OCI-LY1 (cell line): ENCODE measurements around the gene UQCR11.
A peak's percentile ranks its signal among the peaks of the same experiment; 100 is the strongest.

Experiments
- H2AFZ ChIP-seq: fragments of 200-600 bp; sonication (generic), shearing (Covaris generic); 2 replicates; pipeline ENCODE4 v1.6.0; 2014; ENCODE audit warnings: antibody characterized with exemption, mild to moderate bottlenecking, low read length
- H3F3A ChIP-seq: fragments of 200-600 bp; sonication (generic), shearing (Covaris generic); 2 replicates; pipeline ENCODE4 v1.6.0; 2014; ENCODE audit warnings: mild to moderate bottlenecking, antibody characterized with exemption, low read length, moderate library complexity; ENCODE audit not compliant: insufficient read depth
- H3K27ac ChIP-seq: fragments of 200-600 bp; sonication (generic); 2 replicates; pipeline ENCODE4 v1.5.1; 2014; ENCODE audit warnings: low read length, mixed run types, mild to moderate bottlenecking, low read depth; ENCODE audit not compliant: poor library complexity, severe bottlenecking
- H3K27me3 ChIP-seq: fragments of 200-600 bp; sonication (generic); 2 replicates; pipeline ENCODE4 v1.6.0; 2014; ENCODE audit warnings: antibody characterized with exemption, mild to moderate bottlenecking, low read length, moderate library complexity; ENCODE audit not compliant: insufficient read depth
- H3K36me3 ChIP-seq: fragments of 200-600 bp; sonication (generic); 2 replicates; pipeline ENCODE4 v1.6.1; 2014; ENCODE audit warnings: mild to moderate bottlenecking, antibody characterized with exemption, low read length, moderate library complexity, mixed read lengths; ENCODE audit not compliant: insufficient read depth
- H3K4me1 ChIP-seq: fragments of 200-600 bp; sonication (generic); 2 replicates; pipeline ENCODE4 v1.5.1; 2014; ENCODE audit warnings: mild to moderate bottlenecking, low read length, moderate library complexity; ENCODE audit not compliant: insufficient read depth, severe bottlenecking
- H3K4me2 ChIP-seq: fragments of 200-600 bp; sonication (generic), shearing (Covaris generic); 2 replicates; pipeline ENCODE4 v1.6.1; 2014; ENCODE audit warnings: low read length
- H3K4me3 ChIP-seq: fragments of 200-600 bp; sonication (generic); 2 replicates; pipeline ENCODE4 v1.5.1; 2014; ENCODE audit warnings: low read length, low read depth, mild to moderate bottlenecking, mixed read lengths; ENCODE audit not compliant: poor library complexity, severe bottlenecking
- H3K79me2 ChIP-seq: fragments of 200-600 bp; shearing (Covaris generic); 2 replicates; pipeline ENCODE4 v1.6.1; 2016; ENCODE audit warnings: mixed run types, low read length, mixed read lengths; ENCODE audit not compliant: insufficient read depth
- H3K9ac ChIP-seq: fragments of 200-600 bp; sonication (generic), shearing (Covaris generic); 2 replicates; pipeline ENCODE4 v1.6.1; 2014; ENCODE audit warnings: mild to moderate bottlenecking, low read length, mixed read lengths
- H3K9me2 ChIP-seq: fragments of 200-600 bp; sonication (generic), shearing (Covaris generic); 2 replicates; pipeline ENCODE4 v1.6.1; 2014; ENCODE audit warnings: low read depth, mild to moderate bottlenecking, low read length, mixed read lengths
- H3K9me3 ChIP-seq: fragments of 200-600 bp; shearing (Covaris generic); 2 replicates; pipeline ENCODE4 v1.6.1; 2014; ENCODE audit warnings: low read length, mixed read lengths
- H4K20me1 ChIP-seq: fragments of 200-600 bp; sonication (generic), shearing (Covaris generic); 2 replicates; pipeline ENCODE4 v1.6.0; 2016; ENCODE audit warnings: mild to moderate bottlenecking, low read length; ENCODE audit not compliant: insufficient read depth
- CTCF ChIP-seq: fragments of 200-600 bp; sonication (generic), shearing (Covaris generic); IDR thresholded peaks from 2 replicates; pipeline ENCODE4 v1.5.1; 2017; ENCODE audit warnings: mild to moderate bottlenecking, antibody characterized with exemption, low read length, moderate library complexity, mixed read lengths
- EZH2 ChIP-seq: fragments of 200-600 bp; sonication (generic), shearing (Covaris generic); IDR thresholded peaks from 2 replicates; pipeline ENCODE4 v1.8.0; 2017; ENCODE audit warnings: borderline replicate concordance, mixed run types, mild to moderate bottlenecking, antibody characterized with exemption, low read length, moderate library complexity, mixed read lengths

The UQCR11 gene

GRCh38 chr19:1601613-1602064 lies 3.6 kb downstream of the UQCR11 start:
- Histone ChIP-seq H3F3A (no peaks in the 10 kb centered on the region), H3K36me3 (peaks cover 57% of the 10 kb centered on the region), H4K20me1 (no peaks in the 10 kb centered on the region), H3K4me3 (no peak overlapping the region), H3K27me3 (no peaks in the 10 kb centered on the region), H3K9me3 (no peaks in the 10 kb centered on the region), H3K9ac (no peak overlapping the region), H3K4me2 (no peak overlapping the region), H3K9me2 (no peaks in the 10 kb centered on the region), H3K79me2 (peaks cover 38% of the 10 kb centered on the region), H3K4me1 (peaks cover 42% of the 10 kb centered on the region), H3K27ac (no peak overlapping the region), H2AFZ (no peak overlapping the region)
- no peak for TF ChIP-seq EZH2
- TF ChIP-seq CTCF: peak; percentile 21; the same call in 1 of the 2 replicates

- 0 out of 2 replicates have a peak, but pooled peaks cover 4% of the 10 kb centered on the region for H3F3A ChIP-seq
- H4K20me1 ChIP-seq: no peaks in the 10 kb centered on the region
- no peaks in the 10 kb centered on the region for H3K9me3 ChIP-seq
- no peak overlapping the region for H3K9ac ChIP-seq
- H3K4me2 ChIP-seq: no peak overlapping the region
- no peak overlapping the region for H3K4me3 ChIP-seq
- peaks cover 66% of the 10 kb centered on the region for H3K36me3 ChIP-seq
- no peaks in the 10 kb centered on the region for H3K27me3 ChIP-seq
- peaks cover 33% of the 10 kb centered on the region for H3K79me2 ChIP-seq
- no peak overlapping the region for H3K27ac ChIP-seq
- peaks cover 28% of the 10 kb centered on the region for H3K4me1 ChIP-seq
- no peaks in the 10 kb centered on the region for H3K9me2 ChIP-seq
- no peak overlapping the region for H2AFZ ChIP-seq
- no peak for TF ChIP-seq CTCF
- no peak for TF ChIP-seq EZH2
Observed at GRCh38 chr19:1599460-1599846, 5.8 kb downstream of the UQCR11 start.

- no peaks in the 10 kb centered on the region for H3K27me3 ChIP-seq
- no peak overlapping the region for H3K9ac ChIP-seq
- H3K36me3 ChIP-seq: peaks cover 66% of the 10 kb centered on the region
- H2AFZ ChIP-seq: no peak overlapping the region
- 0 out of 2 replicates have a peak, but pooled peaks cover 4% of the 10 kb centered on the region for H3F3A ChIP-seq
- H4K20me1 ChIP-seq: no peaks in the 10 kb centered on the region
- no peak overlapping the region for H3K27ac ChIP-seq
- peaks cover 23% of the 10 kb centered on the region for H3K4me1 ChIP-seq
- H3K4me2 ChIP-seq: no peak overlapping the region
- peaks cover 28% of the 10 kb centered on the region for H3K79me2 ChIP-seq
- H3K9me2 ChIP-seq: no peaks in the 10 kb centered on the region
- TF ChIP-seq EZH2 (no peak), CTCF (no peak)
- H3K4me3 ChIP-seq: no peak overlapping the region
- H3K9me3 ChIP-seq: no peaks in the 10 kb centered on the region
Observed at GRCh38 chr19:1598777-1599459, 6.3 kb downstream of the UQCR11 start.
